Peyer's patch (tissue), 4 donors: ENCODE measurements around the gene GPC5.

Experiments
- CTCF ChIP-seq, 6 experiments: fragments of 450-650 bp in 4 of 6; fragments of 200-600 bp in 2 of 6; sonication (generic) in 1 of 6; IDR thresholded peaks; one replicate each; pipeline ENCODE4 v1.5.1; 2017 to 2019; ENCODE audit warnings: antibody characterized with exemption in 6 of 6, mild to moderate bottlenecking in 3 of 6, moderate library complexity in 1 of 6
- POLR2A ChIP-seq, 2 donors: fragments of 450-650 bp; IDR thresholded peaks; one replicate each; pipeline ENCODE4 v1.5.1; 2017; ENCODE audit warnings: antibody characterized with exemption in 2 of 2, mild to moderate bottlenecking in 2 of 2, moderate library complexity in 2 of 2

- TF ChIP-seq CTCF (IDR thresholded peaks at IDR 0.05) (no peak), POLR2A (IDR thresholded peaks at IDR 0.05) (no peak)
Measured at GRCh38 chr13:92307752-92308151, 909.3 kb downstream of the GPC5 start.
